Measurements from ENCODE around the gene ANGPTL2. TPM values are rescaled to one million over a fixed set of nuclear protein-coding genes. Genes with fewer than 3 reads are reported as not detected.

ANGPTL2 gene
- total RNA-seq, 1 donor from 2014 or later = 20.6 TPM

DNA sequence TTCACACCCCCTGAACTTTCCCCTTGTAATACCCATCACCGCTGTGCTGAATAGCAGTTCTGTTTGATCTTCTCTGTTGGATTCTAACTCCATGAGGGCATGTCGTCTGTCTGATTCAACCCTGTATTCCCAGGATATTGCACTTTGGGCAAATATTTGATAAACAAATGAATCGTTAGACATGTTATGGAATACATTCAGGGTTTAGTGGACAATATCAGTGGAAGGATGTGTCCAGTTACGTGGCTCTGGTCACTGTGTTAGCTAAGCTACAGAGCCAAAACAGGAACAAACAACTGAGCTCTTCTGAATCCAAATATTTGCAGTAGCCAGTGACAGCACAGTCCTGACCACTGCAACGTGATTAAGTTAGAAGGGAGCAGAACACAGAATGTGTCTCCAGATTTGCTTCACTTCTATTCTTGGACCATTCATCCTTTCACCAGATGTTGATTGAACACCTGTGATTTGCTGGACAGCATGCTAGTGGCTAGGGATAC, 13.2 kb downstream of the ANGPTL2 start:
- Mint-ChIP-seq H3K4me1 (ENCODE audit: unreplicated experiment) (peaks cover 22% of the 10 kb centered on the region), H3K9me3 (no peaks in the 10 kb centered on the region), H3K36me3 (peaks cover 7% of the 10 kb centered on the region), H3K4me3 (no peak overlapping the region), H3K27ac (no peak overlapping the region), H3K27me3 (no peaks in the 10 kb centered on the region)
- TF ChIP-seq, protein P1, sequence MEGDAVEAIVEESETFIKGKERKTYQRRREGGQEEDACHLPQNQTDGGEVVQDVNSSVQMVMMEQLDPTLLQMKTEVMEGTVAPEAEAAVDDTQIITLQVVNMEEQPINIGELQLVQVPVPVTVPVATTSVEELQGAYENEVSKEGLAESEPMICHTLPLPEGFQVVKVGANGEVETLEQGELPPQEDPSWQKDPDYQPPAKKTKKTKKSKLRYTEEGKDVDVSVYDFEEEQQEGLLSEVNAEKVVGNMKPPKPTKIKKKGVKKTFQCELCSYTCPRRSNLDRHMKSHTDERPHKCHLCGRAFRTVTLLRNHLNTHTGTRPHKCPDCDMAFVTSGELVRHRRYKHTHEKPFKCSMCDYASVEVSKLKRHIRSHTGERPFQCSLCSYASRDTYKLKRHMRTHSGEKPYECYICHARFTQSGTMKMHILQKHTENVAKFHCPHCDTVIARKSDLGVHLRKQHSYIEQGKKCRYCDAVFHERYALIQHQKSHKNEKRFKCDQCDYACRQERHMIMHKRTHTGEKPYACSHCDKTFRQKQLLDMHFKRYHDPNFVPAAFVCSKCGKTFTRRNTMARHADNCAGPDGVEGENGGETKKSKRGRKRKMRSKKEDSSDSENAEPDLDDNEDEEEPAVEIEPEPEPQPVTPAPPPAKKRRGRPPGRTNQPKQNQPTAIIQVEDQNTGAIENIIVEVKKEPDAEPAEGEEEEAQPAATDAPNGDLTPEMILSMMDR (conservative IDR thresholded peaks at IDR 0.05) = no peak
- no peak for DNase-seq (ENCODE audit: extremely low spot score, unreplicated experiment)

DNA sequence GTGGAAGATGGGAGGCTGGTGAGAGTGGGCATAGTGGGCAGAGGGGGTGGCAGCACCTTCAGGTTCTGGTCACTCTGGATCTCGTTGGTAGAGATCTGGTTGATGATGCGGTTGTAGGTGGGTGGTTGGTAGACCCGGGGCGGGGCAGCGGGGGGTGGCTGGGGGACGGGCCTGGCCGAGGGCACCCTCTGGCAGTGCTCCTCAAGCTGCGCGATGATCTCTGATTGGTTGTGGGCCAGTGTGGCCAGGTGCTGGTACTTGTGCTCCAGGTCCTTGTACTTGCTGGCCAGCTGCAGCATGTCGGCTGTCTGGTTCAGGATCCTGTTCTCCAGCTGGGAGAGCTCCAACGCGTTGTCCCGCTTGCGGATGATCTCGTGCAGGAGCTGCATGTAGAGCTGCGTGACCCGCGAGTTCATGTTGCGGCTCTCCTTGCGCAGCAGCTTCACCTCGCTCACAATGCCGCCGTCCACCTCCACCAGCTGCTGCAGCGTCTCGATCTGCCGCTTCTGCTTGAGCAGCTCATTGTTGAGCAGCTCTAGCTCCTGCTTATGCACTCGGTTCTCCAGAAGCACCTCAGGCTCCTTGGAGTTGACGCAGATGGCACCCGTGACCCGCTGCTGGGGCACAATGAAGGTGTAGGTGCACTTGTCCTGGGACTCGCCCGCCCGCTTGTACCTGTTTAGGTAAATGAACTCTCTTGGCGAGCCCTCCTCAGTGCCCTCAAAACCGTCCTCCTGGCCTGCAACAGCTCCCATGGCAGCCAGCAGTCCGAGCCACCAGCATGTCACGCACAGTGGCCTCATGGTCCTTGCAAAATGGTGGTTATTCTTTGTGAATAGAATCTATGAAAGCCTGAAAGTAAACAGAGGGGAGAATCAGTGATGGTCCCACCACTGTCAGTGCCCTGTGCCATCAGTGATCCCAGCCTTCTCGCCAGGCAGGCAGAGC, 14.2 kb downstream of the ANGPTL2 start:
- Mint-ChIP-seq H3K4me1 (ENCODE audit: unreplicated experiment) (peaks cover 22% of the 10 kb centered on the region), H3K36me3 (peaks cover 11% of the 10 kb centered on the region), H3K4me3 (no peak overlapping the region), H3K9me3 (no peaks in the 10 kb centered on the region), H3K27ac (no peak overlapping the region), H3K27me3 (no peaks in the 10 kb centered on the region)
- DNase-seq (ENCODE audit: extremely low spot score, unreplicated experiment) = no peak
- TF ChIP-seq, protein P1 (conservative IDR thresholded peaks at IDR 0.05) = no peak

DNA sequence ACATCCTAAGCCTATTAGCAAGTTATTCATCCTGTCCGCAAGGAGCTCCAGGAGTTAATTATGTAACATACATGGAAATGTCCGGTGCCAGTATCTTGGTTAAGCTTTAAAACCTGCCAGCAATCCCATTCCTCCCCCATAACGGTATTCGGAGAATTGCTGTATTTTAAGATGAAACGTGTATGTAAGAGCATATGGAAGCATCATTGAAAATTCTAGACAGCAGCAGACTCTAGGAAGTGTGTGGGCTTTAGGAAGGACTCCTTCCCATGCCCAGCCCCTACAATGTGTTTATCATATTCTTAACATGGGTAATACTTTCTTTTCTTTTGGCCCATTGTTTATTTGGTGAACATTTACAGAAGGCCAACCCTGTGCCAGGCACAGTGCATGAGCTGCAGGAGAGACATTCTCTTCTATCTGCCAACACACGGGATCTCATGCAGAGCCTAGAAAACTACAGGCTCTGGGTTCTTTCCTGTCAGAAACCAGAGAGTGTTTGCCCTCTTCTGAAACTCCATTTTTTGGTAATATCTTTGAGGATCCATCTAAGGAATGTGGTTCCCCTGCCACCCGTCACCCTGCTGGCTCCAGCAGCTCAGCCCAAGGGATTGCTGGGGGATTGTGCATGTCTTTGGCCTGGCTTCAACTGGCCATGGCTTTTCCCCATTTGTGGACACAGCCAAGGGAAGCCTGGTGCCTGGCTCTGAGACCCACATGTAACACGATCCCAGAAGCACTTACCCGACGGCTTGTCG, 15.1 kb downstream of the ANGPTL2 start:
- Mint-ChIP-seq H3K27ac (no peak overlapping the region), H3K9me3 (no peaks in the 10 kb centered on the region), H3K27me3 (no peaks in the 10 kb centered on the region), H3K4me3 (no peak overlapping the region), H3K4me1 (ENCODE audit: unreplicated experiment) (peaks cover 22% of the 10 kb centered on the region), H3K36me3 (peaks cover 14% of the 10 kb centered on the region)
- TF ChIP-seq, protein P1 (conservative IDR thresholded peaks at IDR 0.05) = no peak
- no peak for DNase-seq (ENCODE audit: extremely low spot score, unreplicated experiment)

DNA sequence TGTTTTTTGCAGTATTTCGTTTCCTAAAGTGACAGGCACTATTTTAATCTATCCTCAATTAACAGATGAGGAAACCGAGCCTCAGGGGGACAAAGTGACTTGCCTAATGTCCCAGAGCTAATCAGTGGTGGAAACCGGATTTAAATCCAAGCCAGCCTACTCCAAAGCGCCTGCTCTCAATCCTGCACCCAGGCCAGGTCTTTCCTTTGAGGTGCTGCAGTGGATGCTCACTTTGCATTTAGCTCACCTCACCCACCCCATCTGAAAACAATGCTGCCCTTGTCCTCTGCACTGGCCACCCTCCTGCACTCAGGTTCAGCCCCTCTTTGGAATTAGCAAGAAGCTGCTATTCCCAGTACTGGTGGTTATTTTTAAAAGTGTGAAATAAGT, 16.0 kb downstream of the ANGPTL2 start:
- DNase-seq (ENCODE audit: extremely low spot score, unreplicated experiment) = no peak
- peaks cover 15% of the 10 kb centered on the region for H3K36me3 Mint-ChIP-seq
- H3K27ac Mint-ChIP-seq = no peak overlapping the region
- H3K4me1 Mint-ChIP-seq (ENCODE audit: unreplicated experiment) = peaks cover 22% of the 10 kb centered on the region
- no peaks in the 10 kb centered on the region for H3K9me3 Mint-ChIP-seq
- H3K4me3 Mint-ChIP-seq = no peak overlapping the region
- TF ChIP-seq, protein P1 (conservative IDR thresholded peaks at IDR 0.05) = no peak
- no peaks in the 10 kb centered on the region for H3K27me3 Mint-ChIP-seq

DNA sequence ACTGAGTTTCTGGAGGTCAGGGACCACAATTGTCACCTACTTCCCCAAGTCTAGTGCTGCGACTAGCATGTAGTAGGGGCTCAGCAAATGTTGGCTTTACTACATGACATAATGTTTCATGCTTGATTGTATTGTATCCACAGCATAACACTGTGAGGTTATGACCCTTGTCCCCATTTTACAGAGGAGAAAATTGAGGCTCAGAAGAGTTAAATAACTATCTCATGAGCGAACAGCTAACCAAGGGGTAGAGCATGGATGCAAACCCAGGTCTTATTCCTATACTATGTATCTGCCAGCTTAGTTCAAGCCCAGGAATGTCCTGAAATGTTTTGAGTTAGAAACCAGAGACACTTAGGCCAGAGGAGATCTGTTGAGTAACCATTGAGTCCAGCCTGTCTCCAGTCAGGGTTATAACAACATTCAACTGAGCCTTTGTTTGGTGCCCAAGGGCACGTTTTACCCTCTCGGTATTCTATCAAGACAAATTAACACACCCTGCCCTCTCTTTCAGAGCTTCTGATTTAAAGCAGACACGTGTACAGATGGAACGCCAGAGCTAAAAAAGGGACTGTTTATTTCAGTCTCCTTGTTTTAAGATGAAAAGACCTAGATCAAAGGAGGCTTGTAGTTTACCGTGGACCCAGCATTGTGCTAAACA, 16.5 kb downstream of the ANGPTL2 start:
- TF ChIP-seq, protein P1 (conservative IDR thresholded peaks at IDR 0.05) = no peak
- Mint-ChIP-seq H3K4me1 (ENCODE audit: unreplicated experiment) (peaks cover 22% of the 10 kb centered on the region), H3K4me3 (no peak overlapping the region), H3K27me3 (no peaks in the 10 kb centered on the region), H3K36me3 (peaks cover 15% of the 10 kb centered on the region), H3K27ac (no peak overlapping the region), H3K9me3 (no peaks in the 10 kb centered on the region)
- DNase-seq (ENCODE audit: extremely low spot score, unreplicated experiment) = no peak
